T-helper 2 cell treated with Interferon-gamma antibody and Interleukin-4, amounts not matched to agents 100 ng/mL and 5 ng/mL, for 36 hours (primary cell): ENCODE results near the gene KIF4A. TPM values are rescaled to one million over a fixed set of nuclear protein-coding genes. Genes with fewer than 3 reads are reported as not detected.
"Not testable (repeated sequence)": the region's sequence is repeated elsewhere in the genome, so short reads cannot be mapped to it uniquely, and the experiment has no call there.

Experiments used
- intact Hi-C: fragments of 100-400 bp; cut with micrococcal nuclease; formaldehyde crosslinking; loops from one replicate; pipeline ENCODE4 v1.15.1; 2023
- total RNA-seq: library from RNA; stranded (reverse); gene quantifications from 2 replicates; pipeline ENCODE4 v1.2.3, GENCODE V29; 2022

KIF4A gene
- 32.2 and 33.7 TPM in 2 replicates for total RNA-seq

GRCh38 chrX:70289793-70290770 lies at the start of gene KIF4A, which contains the start of gene PDZD11:
Gene KIF4A (plus strand): TSS chrX:70290104. CDS start chrX:70290459, 355 bp downstream.
Gene PDZD11 (minus strand): TSS chrX:70289927. CDS start chrX:70289341, 586 bp downstream.
- intact Hi-C loops, result loop anchor here (1.0 to 10.0 kb wide), 3 partner anchors 157 to 1125 kb away; partner anchors contain the start of genes IGBP1 and PJA1

GRCh38 chrX:70240751-70241150 lies 49.2 kb upstream of the KIF4A start:
- intact Hi-C loops, result no loop called here

GRCh38 chrX:70241501-70241900 lies 48.4 kb upstream of the KIF4A start:
- intact Hi-C loops, result no loop called here

GRCh38 chrX:70243601-70244000 lies 46.3 kb upstream of the KIF4A start:
- intact Hi-C loops, result not testable (repeated sequence)

- intact Hi-C loops, result no loop called here
These were observed 45.0 kb upstream of the KIF4A start for GRCh38 chrX:70244881-70245280.

GRCh38 chrX:70247252-70247651 lies 42.7 kb upstream of the KIF4A start:
- intact Hi-C loops, result no loop called here

- intact Hi-C loops, result no loop called here
These were observed 37.4 kb upstream of the KIF4A start for GRCh38 chrX:70252491-70252890.

GRCh38 chrX:70253377-70254062 lies 36.4 kb upstream of the KIF4A start:
- intact Hi-C loops, result no loop called here

GRCh38 chrX:70254063-70254400 lies 35.9 kb upstream of the KIF4A start:
- intact Hi-C loops, result no loop called here

GRCh38 chrX:70254909-70255308 lies 35.0 kb upstream of the KIF4A start:
- intact Hi-C loops, result no loop called here

GRCh38 chrX:70255452-70255851 lies 34.5 kb upstream of the KIF4A start:
- intact Hi-C loops, result no loop called here

- intact Hi-C loops, result no loop called here
These were observed 32.2 kb upstream of the KIF4A start for GRCh38 chrX:70257423-70258288.

- intact Hi-C loops, result no loop called here
These were observed 29.8 kb upstream of the KIF4A start, which contains the start of gene P2RY4 for GRCh38 chrX:70260104-70260503. Gene P2RY4 (minus strand): TSS chrX:70260204. CDS start chrX:70259624, 580 bp downstream.

GRCh38 chrX:70262952-70263567 lies 26.8 kb upstream of the KIF4A start:
- intact Hi-C loops, result no loop called here

GRCh38 chrX:70264784-70265183 lies 25.1 kb upstream of the KIF4A start:
- intact Hi-C loops, result no loop called here

- intact Hi-C loops, result no loop called here
These were observed 21.9 kb upstream of the KIF4A start, which contains the start of gene ARR3 for GRCh38 chrX:70268034-70268433. Gene ARR3 (plus strand): TSS chrX:70268334. CDS start chrX:70269386, 1,052 bp downstream.

- intact Hi-C loops, result not testable (repeated sequence)
These were observed 15.9 kb upstream of the KIF4A start for GRCh38 chrX:70274029-70274428.

GRCh38 chrX:70279081-70279480 lies 10.8 kb upstream of the KIF4A start:
- intact Hi-C loops, result no loop called here

GRCh38 chrX:70280573-70280972 lies 9.3 kb upstream of the KIF4A start:
- intact Hi-C loops, result no loop called here

GRCh38 chrX:70281951-70282350 lies 8.0 kb upstream of the KIF4A start, which contains the start of gene RAB41:
Gene RAB41 (plus strand): TSS chrX:70282172. CDS start chrX:70282218, 46 bp downstream.
- intact Hi-C loops, result no loop called here
